HepG2 (cell line): ENCODE measurements around the gene TMEM62. TPM values are rescaled to one million over a fixed set of nuclear protein-coding genes. Genes with fewer than 3 reads are reported as not detected.

Experiments used
- ATAC-seq: fragments of 200-7000 bp; cut with Tn5 transposase; 3 replicates; pipeline ENCODE4 v1.9.1; 2020; ENCODE audit warnings: mild to moderate bottlenecking, moderate library complexity
- BruUV-seq: library from RNA; stranded (reverse); fragments of 400-500 nt; replicated peaks from 2 replicates; lab custom pipeline; 2021; lab: Mats Ljungman, UMichigan
- CTCF ChIA-PET: fragments of 300-600 bp; formaldehyde crosslinking; extraction: SDS; loops from one replicate; lab custom pipeline; 2021; ENCODE audit warnings: low total read pairs, inconsistent platforms, low intra/inter-chr PET ratio; lab: Yijun Ruan, JAX
- POLR2A ChIA-PET: fragments of 350-600 bp; sonication (Branson Sonifier 250); formaldehyde crosslinking; loops from one replicate; lab custom pipeline; 2020; ENCODE audit warnings: antibody characterized with exemption, inconsistent platforms; lab: Yijun Ruan, JAX
- DNase-seq: peaks from one replicate; pipeline ENCODE4 v3.0.0-alpha.2; 2015; ENCODE audit warnings: low spot score
- FAIRE-seq: peaks from 3 replicates; lab custom pipeline; 2011; peaks lifted over from hg19 to GRCh38; lab: Jason Lieb, UNC
- H2AFZ ChIP-seq: one replicate; pipeline ENCODE4 v1.6.1; 2011; ENCODE audit warnings: low read length, inconsistent platforms
- H3K27ac ChIP-seq: fragments of 300-600 bp; 3 replicates; pipeline ENCODE4 v1.8.0; 2011; ENCODE audit warnings: mixed run types, mild to moderate bottlenecking, mixed read lengths, low read length, inconsistent platforms; ENCODE audit not compliant: insufficient read depth; ENCODE audit errors: extremely low read length
- H3K27me3 ChIP-seq, 2 experiments: fragments of 200-600 bp in 1 of 2; 2 replicates in 1 of 2; 3 replicates in 1 of 2; pipeline versions ENCODE4 v1.6.0 to v1.8.0; 2011; ENCODE audit warnings: low read length in 2 of 2, mild to moderate bottlenecking in 2 of 2, moderate library complexity in 2 of 2, inconsistent platforms in 1 of 2; ENCODE audit not compliant: insufficient read depth in 2 of 2, control insufficient read depth in 1 of 2
- H3K36me3 ChIP-seq, 2 experiments: fragments of 200-600 bp in 1 of 2; replicated peaks in 1 of 2; 2 replicates in 1 of 2; 3 replicates in 1 of 2; pipeline versions ENCODE4 v1.5.1 to v1.8.0; 2011; ENCODE audit warnings: low read length in 2 of 2, inconsistent platforms in 1 of 2; ENCODE audit not compliant: insufficient read depth in 2 of 2, control insufficient read depth in 1 of 2
- H3K4me1 ChIP-seq: 2 replicates; pipeline ENCODE4 v1.5.1; 2012; ENCODE audit warnings: low read length, inconsistent platforms; ENCODE audit not compliant: insufficient read depth
- H3K4me2 ChIP-seq: 2 replicates; pipeline ENCODE4 v1.6.0; 2011; ENCODE audit warnings: low read depth, low read length, inconsistent platforms
- H3K4me3 ChIP-seq, 3 experiments: fragments of 200-600 bp in 1 of 3; sonication (generic), shearing (Covaris generic) in 1 of 3; replicated peaks in 1 of 3; 2 replicates each; pipeline ENCODE4 v1.5.1; 2011 to 2016; ENCODE audit warnings: low read length in 3 of 3, inconsistent platforms in 2 of 3, low read depth in 2 of 3, mild to moderate bottlenecking in 2 of 3, control low read depth in 1 of 3, mixed read lengths in 1 of 3; ENCODE audit not compliant: insufficient read depth in 1 of 3
- H3K79me2 ChIP-seq: one replicate; pipeline ENCODE4 v1.6.1; 2011; ENCODE audit warnings: low read length, inconsistent platforms; ENCODE audit not compliant: insufficient read depth
- H3K9ac ChIP-seq: 2 replicates; pipeline ENCODE4 v1.6.0; 2011; ENCODE audit warnings: mild to moderate bottlenecking, low read depth, low read length, inconsistent platforms; ENCODE audit not compliant: insufficient read depth
- H3K9me3 ChIP-seq: 2 replicates; pipeline ENCODE4 v1.5.1; 2012; ENCODE audit warnings: mild to moderate bottlenecking, low read length
- H4K20me1 ChIP-seq: 2 replicates; pipeline ENCODE4 v1.6.0; 2011; ENCODE audit warnings: inconsistent platforms, mild to moderate bottlenecking, low read length, moderate library complexity; ENCODE audit not compliant: insufficient read depth
- CTCF ChIP-seq: sonication (generic); formaldehyde crosslinking; IDR thresholded peaks from 2 replicates; pipeline ENCODE4 v1.5.0; 2020; ENCODE audit warnings: mild to moderate bottlenecking, missing genetic modification reagents, moderate library complexity
- IKZF1 ChIP-seq: fragments of 450-650 bp; IDR thresholded peaks from 2 replicates; pipeline ENCODE4 v1.7.1; 2016
- KIAA2018 ChIP-seq: sonication (generic); formaldehyde crosslinking; IDR thresholded peaks from 2 replicates; pipeline ENCODE4 v1.5.0; 2020; ENCODE audit warnings: mild to moderate bottlenecking, missing genetic modification reagents, borderline replicate concordance
- ZNF468 ChIP-seq: sonication (generic); formaldehyde crosslinking; IDR thresholded peaks from 2 replicates; pipeline ENCODE4 v1.8.0; 2022; ENCODE audit warnings: mild to moderate bottlenecking, moderate library complexity, missing genetic modification reagents
- WGBS: methylation state at CpG from one replicate; pipeline ENCODE4 v1.1.6; 2017; ENCODE audit warnings: low lambda C conversion rate; 5-methylcytosine and 5-hydroxymethylcytosine counted together
- in situ Hi-C: cut with HindIII; loops from 2 replicates; pipeline ENCODE4 v1.10.0; 2017; ENCODE audit warnings: low pct_unique_long_range_greater_than_20kb; ENCODE audit not compliant: extremely low pct_ligation_motif_present
- intact Hi-C: fragments of 100-400 bp; cut with micrococcal nuclease; formaldehyde crosslinking; loops from one replicate; pipeline ENCODE4 v1.10.0; 2022; ENCODE audit not compliant: unreplicated experiment
- polyA plus RNA-seq, 8 experiments: library from polyadenylated mRNA; depleted of rRNA in 3 of 8; stranded (reverse) in 7 of 8; unstranded in 1 of 8; fragments of >200 nt; fragmentation: Illumina TruSeq in 4 of 8; extraction: Trizol in 4 of 8; gene quantifications; 2 replicates each; pipeline versions ENCODE4 v1.2.1 to v1.2.3, GENCODE V29; 2011 to 2016; ENCODE audit warnings: low read depth in 4 of 8, missing spikeins in 1 of 8, mixed read lengths in 1 of 8; ENCODE audit not compliant: insufficient read depth in 1 of 8
- total RNA-seq, 5 experiments: library from RNA; depleted of rRNA; stranded (reverse); fragments of >200 nt; fragmentation: Illumina TruSeq; extraction: Trizol; gene quantifications; 2 replicates each; pipeline ENCODE4 v1.2.3, GENCODE V29; 2016; ENCODE audit warnings: low read depth in 1 of 5
- TF ChIP-seq, protein P1 (sequence below): sonication (generic); formaldehyde crosslinking; IDR thresholded peaks from 2 replicates; pipeline ENCODE4 v1.4.0; 2020; ENCODE audit warnings: missing genetic modification reagents

Gene TMEM62
- total and polyA plus RNA-seq, 2 of the 13 experiments (the other 11 are each of a cell fraction or from before 2014, with no cell fraction given), result 14.2 to 20.9 TPM

- TF ChIP-seq KIAA2018 (CRISPR knock-in tag) (no peak), ZNF468 (CRISPR knock-in tag) (no peak)
- TF ChIP-seq, all 625 proteins: peak for 0
These were observed 82.6 kb downstream of the TMEM62 start (continued) for GRCh38 chr15:43215961-43216360.

DNA sequence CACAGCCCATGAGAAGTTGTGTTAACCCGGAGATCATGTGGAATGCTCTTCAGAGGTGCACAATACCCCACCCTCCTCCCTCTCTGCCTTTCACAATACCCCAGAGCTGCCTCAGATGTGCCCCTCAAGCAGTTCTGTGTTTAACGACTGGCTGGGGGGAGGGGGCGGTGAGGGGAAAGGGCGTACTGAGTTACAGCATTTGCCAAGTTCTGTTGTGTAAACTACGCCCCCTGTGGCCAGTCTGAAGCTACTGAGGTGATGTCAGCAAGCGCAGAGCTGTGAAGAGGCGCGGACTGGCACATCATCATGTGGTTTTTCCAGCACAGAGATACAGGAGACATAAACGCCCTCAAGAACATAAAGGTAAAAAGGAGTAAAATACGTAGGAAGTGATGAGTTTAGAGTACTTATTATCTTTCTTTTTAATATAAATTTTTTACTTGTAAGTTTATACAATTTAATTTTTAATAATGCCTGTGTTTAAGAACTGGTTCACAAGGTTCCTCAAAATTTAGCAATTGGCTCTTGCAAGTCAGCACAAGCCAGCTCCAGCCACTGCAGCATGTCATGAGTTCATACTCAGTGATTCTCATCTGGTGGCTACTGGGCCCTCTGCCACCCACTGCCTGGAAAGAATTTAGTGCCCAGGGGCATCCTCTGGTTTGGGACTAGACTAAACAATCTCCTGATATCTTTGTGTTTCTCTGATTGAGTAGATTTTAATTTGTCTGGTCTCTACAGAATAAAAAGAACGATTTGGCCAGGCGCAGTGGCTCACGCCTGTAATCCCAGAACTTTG, 85.7 kb downstream of the TMEM62 start:
- Histone ChIP-seq H4K20me1 (no peaks in the 10 kb centered on the region), H3K9ac (no peak overlapping the region), H3K36me3 (no peaks in the 10 kb centered on the region), H3K4me3 (no peak overlapping the region), H3K27ac (no peak overlapping the region), H3K4me1 (0 out of 2 replicates have a peak, but pooled peaks cover 11% of the 10 kb centered on the region), H3K9me3 (no peaks in the 10 kb centered on the region), H2AFZ (no peak overlapping the region), H3K79me2 (no peaks in the 10 kb centered on the region), H3K4me2 (no peak overlapping the region), H3K27me3 (peaks cover 0 to 8% of the 10 kb centered on the region in 2 experiments; a peak in 3 of 5 replicates)
- CTCF ChIA-PET, result no interaction called here
- TF ChIP-seq IKZF1 (no peak), CTCF (CRISPR knock-in tag) (peak; percentile 29; the same call in 1 of the 2 replicates)
- TF ChIP-seq, protein P1, sequence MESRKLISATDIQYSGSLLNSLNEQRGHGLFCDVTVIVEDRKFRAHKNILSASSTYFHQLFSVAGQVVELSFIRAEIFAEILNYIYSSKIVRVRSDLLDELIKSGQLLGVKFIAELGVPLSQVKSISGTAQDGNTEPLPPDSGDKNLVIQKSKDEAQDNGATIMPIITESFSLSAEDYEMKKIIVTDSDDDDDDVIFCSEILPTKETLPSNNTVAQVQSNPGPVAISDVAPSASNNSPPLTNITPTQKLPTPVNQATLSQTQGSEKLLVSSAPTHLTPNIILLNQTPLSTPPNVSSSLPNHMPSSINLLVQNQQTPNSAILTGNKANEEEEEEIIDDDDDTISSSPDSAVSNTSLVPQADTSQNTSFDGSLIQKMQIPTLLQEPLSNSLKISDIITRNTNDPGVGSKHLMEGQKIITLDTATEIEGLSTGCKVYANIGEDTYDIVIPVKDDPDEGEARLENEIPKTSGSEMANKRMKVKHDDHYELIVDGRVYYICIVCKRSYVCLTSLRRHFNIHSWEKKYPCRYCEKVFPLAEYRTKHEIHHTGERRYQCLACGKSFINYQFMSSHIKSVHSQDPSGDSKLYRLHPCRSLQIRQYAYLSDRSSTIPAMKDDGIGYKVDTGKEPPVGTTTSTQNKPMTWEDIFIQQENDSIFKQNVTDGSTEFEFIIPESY (CRISPR knock-in tag), result peak; percentile 27; the same call in 1 of the 2 replicates
- WGBS, result 36% methylated on average over 13 of the region's 13 CpGs
- BruUV-seq, result no TSS peak
- intact Hi-C loops (no loop called here), in situ Hi-C loops (loop anchor here (25.0 kb wide), 1 partner anchor 507 kb away; no protein-coding TSS in a partner anchor)
- POLR2A ChIA-PET, result no interaction called here
- ATAC-seq, result no peak
- DNase-seq, result no peak
- FAIRE-seq, result no peak
